HG02970 (cell line): ENCODE results near the gene NAPG.
"Not testable (repeated sequence)": the region's sequence is repeated elsewhere in the genome, so short reads cannot be mapped to it uniquely, and the experiment has no call there.

Source experiments
- ATAC-seq: cut with Tn5 transposase; IDR thresholded peaks from one replicate; pipeline ENCODE4 v1.9.1; 2021; ENCODE audit warnings: mild to moderate bottlenecking, moderate library complexity, moderate number of reproducible peaks; ENCODE audit not compliant: unreplicated experiment, low FRiP score

The NAPG gene

DNA sequence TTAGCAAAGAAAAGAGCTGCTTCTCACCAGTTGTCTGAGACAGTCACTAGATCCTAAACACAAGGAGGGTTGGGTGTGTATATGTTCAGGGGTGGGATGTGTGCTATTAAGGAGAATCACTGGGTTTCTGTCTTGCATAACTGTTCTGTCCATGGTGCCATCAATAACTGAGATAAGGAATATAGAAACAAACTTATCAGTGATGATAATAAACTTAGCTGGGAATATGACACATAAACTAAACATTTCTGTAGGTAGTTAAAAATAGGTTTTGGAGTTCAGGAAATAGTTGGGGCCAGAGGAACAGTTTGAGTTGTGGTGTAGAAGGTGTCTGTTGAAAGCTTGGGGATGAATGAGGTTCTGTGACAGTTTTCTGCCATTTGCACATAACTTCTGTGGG lies 17.4 kb downstream of the NAPG start:
- no peak for ATAC-seq

DNA sequence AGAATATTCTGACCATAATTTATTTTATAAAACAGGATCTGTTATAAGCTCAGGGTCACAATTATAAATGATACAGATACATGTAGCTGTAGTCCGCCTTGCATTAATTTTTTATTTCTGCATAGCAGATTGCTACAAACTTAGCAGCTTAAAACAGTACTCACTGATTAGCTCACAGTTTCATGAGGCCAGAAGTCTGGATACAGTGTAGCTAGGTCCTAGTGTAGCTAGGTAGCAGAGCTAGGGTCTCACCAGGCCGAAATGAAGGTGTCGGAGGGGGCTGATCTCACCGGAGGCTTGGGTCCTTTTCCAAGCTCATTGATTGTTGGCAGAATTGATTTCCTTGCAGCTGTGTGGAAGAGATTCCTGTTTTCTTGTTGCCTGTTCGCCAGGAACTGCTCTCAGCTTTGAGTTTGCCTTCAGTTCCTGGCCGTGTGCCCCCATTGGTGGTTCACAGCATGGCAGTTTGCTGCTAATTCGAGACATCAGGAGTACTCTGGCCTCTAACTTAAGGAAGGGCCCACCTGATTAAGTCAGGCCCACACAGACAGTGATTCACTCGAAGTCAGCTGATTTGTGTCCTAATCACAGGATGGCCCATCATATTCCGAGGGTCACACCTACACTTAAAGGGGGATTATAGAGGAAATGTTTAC lies 18.4 kb downstream of the NAPG start:
- no peak for ATAC-seq

DNA sequence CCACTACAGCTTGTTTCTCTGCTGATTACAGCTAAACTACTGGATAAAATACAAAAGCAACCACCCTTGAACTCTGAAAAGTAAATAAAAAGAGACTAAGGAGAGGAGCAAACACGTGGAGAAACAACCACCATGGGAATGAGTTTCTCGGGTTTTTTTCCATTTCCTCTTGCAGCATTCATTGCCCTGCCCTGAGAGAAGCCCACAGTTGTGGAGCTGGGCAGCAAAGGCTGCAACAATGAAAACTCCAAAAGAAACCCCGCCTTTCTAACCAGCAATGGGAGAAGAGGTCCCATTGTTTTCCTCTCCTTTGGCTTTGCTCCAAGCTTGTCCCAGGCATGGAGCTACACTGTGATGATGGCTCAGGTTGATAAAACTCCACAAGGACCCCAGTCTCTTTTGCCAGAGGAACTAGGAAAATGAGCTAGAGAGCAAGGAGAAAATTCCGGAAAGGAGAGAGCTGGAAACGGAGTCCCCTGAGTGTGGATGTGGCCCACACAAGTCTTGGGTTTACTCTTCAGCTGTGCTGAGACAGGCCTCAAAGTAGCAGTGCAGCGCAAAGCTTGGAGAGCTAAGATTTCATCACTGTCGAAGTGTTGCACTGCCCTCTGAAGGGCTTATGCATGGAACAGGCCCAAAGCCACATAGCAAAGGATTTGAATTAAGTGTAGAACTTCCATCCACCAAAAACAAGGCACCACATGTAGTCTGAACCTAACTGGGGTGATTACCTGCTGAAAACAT lies 20.9 kb downstream of the NAPG start:
- ATAC-seq, result no peak

DNA sequence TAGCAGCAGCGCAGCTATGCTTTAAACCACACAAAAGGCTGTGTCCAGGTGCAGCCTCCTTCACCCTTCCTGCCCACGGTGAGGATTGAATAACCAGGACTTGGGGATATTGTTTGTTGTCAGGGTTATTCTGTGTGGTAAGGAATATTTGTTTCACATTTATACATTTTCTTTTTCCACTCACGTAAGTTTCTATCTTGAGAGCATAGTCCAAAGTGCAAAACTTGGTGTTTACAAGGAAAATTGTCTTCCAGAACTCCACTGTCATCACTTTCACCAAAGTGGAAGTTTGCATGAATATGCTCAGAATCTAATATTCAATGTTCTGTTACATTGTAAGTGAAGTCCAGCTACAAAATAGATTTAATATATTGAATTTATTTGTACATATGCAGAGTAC lies 26.4 kb downstream of the NAPG start:
- ATAC-seq, result no peak

GRCh38 chr18:10556251-10556650 lies 30.4 kb downstream of the NAPG start:
- ATAC-seq, result not testable (repeated sequence)

DNA sequence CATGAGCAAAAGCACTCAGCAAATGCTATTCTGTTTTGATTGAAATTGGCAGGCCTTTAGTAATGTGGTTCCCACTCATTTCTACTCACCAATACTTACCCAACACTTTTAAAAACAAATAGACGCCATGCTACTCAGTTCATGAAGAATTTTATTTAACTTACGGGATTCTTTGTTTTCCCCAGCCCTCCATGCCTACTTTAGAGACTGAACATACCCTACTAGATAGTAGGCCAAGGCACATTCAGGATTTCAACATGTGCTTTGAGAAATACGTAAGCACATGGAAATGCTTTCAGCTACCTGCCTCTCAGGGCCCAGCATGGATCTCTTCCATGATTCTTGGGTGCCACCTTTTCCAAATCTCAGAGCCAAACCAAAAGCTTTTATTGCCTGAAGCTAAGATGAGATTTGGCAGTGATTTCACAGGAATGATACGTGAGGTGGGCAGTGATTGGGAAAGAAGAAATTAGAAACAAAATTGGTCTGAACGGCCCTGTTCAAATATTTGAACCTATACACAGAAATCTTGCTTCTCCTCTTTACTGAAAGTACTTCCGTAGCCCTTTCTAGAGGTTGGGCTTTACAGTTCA lies 31.4 kb downstream of the NAPG start:
- ATAC-seq, result no peak

GRCh38 chr18:10558243-10558966 lies 32.6 kb downstream of the NAPG start:
- no peak for ATAC-seq

- no peak for ATAC-seq
Observed at GRCh38 chr18:10558967-10559298, 33.1 kb downstream of the NAPG start.

- no peak for ATAC-seq
Observed at GRCh38 chr18:10559553-10560451, 34.0 kb downstream of the NAPG start.

GRCh38 chr18:10560452-10561045 lies 34.7 kb downstream of the NAPG start:
- no peak for ATAC-seq

DNA sequence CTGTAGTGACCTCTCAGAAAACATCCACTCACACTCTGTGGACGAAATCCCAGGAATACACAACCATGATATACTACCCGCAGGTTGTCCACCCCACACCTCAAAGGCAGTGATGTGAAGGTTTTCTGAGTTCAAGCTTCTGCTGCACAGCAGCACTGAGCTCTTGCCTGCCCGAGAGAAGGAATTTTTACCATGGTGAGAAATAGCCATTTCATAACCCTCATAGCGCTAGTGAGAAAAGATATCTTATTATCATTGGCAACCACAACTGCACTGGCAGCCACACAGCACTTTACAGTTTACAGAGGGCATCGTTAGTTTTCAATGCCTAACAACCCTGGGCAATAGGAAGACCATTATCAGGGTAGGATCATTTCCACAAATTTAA lies 36.9 kb downstream of the NAPG start:
- ATAC-seq, result no peak

- no peak for ATAC-seq
Observed at GRCh38 chr18:10563886-10564285, 38.1 kb downstream of the NAPG start.

DNA sequence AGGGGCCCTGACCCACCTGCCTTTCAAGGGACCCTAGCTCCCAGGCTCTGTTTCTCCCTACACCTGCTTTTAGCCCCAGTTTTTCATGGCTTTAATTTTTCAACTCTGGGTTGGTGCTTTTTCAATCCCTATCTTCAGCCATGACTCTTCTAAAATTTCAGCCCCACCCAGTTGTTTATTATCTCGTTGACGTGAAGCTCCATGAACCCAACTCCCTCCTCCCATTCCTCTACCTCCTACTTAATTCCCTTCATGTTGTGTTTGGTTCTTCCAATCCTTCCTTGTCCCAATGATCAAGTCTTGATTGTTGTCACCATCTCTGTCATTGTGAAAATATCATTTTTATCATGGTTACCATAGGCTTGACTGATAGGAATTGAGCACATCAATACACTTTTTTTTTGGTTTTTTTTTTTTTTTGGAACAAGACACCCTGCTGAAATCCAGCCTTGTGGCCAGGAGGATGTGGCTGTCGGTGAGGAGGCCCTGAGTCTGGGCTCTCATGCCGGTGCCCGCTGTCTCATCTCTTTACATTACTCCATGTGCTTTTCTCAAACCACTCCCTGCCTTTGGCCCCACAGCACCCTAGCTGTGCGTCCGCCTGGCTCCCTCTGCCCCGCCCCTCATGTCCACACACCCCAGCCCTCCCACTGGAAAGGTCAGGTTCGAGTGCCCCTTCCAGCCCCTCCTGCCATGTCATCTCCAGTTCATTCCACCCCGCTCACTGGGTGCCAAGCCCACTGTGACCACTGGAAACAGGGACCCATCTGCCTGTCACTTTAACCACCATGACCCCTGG lies 39.3 kb downstream of the NAPG start:
- no peak for ATAC-seq

DNA sequence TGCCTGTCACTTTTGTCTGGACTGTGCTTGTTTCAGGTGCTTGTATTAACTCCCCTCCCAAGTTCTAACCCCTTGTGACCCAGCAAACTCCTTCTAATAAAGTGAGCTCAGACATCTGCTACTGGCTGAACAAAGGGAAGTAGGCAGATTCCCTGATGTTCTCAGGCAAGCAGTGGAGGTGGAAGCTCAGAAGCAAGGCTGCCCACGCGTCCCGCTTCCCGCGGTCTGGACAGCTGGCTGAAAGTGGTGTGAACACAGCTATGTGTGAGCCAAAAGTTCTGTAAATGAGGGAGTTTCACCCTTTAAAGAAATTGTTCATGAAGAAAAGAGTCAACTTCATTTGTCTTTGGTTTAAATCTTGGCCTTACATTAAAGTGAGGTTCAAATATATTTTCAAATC lies 40.0 kb downstream of the NAPG start:
- ATAC-seq, result no peak

DNA sequence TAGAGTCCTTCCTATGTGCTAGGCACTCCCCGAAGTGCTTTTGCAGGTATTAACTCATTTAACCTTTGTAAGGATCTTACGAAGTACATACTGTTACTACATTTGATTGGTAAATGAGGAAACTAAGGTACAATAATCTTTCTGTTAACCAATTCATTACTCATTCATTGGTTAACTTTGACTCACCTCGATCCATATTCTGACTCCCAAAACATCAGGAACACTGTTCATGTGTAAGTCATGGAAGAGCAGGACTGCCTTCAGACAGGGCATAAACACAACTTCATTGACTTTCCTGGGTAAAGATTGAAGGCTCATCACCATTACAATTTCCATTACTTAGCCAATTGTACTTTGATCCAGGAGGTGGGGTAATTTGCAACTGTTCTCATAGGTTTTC lies 40.6 kb downstream of the NAPG start:
- ATAC-seq, result no peak

DNA sequence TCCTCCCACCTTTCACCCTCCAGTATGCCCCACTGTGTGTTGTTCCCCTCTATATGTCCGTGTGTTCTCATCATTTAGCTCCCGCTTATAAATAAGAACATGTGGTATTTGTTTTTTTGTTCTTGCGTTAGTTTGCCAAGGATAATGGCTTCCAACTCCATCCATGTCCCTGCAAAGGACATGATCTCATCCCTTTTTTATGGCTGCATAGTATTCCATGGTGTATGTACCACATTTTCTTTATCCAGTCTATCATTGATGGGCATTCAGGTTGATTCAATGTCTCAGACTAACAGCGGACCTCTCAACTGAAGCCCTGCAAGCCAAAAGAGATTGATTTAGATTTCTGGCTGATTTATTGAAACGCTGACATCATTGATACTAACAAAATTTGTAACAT lies 44.1 kb downstream of the NAPG start:
- ATAC-seq, result not testable (repeated sequence)

DNA sequence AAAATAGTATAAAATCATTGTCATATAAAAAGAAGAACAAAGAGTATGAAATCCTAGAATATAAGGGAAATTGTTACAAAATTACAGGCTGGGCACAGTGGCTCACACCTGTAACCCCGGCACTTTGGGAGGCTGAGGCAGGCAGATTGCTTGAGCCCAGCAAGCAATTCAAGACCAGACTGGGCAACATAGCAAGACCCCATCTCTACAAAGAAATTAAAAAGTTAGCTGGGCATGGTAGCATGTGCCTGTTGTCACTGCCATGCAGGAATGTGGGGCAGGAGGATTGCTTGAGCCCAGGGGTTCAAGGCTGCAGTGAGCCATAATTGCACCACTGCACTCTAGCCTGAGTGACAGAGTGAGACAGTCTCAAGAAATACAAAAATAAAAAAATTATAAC lies 44.8 kb downstream of the NAPG start:
- ATAC-seq, result no peak

- no peak for ATAC-seq
Observed at GRCh38 chr18:10571537-10571936, 45.7 kb downstream of the NAPG start.

DNA sequence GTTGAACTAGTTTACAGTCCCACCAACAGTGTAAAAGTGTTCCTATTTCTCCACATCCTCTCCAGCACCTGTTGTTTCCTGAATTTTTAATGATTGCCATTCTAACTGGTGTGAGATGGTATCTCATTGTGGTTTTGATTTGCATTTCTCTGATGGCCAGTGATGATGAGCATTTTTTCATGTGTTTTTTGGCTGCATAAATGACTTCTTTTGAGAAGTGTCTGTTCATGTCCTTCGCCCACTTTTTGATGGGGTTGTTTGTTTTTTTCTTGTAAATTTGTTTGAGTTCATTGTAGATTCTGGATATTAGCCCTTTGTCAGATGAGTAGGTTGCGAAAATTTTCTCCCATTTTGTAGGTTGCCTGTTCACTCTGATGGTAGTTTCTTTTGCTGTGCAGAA lies 47.4 kb downstream of the NAPG start:
- ATAC-seq, result not testable (repeated sequence)
